HG03460 (cell line): ENCODE measurements around the gene UGCG.
A peak's percentile ranks its signal among the peaks of the same experiment; 100 is the strongest.
"Not testable (repeated sequence)": the region's sequence is repeated elsewhere in the genome, so short reads cannot be mapped to it uniquely, and the experiment has no call there.

Experiments used
- ATAC-seq: cut with Tn5 transposase; IDR thresholded peaks from one replicate; pipeline ENCODE4 v1.9.1; 2021; ENCODE audit not compliant: unreplicated experiment

UGCG gene

DNA sequence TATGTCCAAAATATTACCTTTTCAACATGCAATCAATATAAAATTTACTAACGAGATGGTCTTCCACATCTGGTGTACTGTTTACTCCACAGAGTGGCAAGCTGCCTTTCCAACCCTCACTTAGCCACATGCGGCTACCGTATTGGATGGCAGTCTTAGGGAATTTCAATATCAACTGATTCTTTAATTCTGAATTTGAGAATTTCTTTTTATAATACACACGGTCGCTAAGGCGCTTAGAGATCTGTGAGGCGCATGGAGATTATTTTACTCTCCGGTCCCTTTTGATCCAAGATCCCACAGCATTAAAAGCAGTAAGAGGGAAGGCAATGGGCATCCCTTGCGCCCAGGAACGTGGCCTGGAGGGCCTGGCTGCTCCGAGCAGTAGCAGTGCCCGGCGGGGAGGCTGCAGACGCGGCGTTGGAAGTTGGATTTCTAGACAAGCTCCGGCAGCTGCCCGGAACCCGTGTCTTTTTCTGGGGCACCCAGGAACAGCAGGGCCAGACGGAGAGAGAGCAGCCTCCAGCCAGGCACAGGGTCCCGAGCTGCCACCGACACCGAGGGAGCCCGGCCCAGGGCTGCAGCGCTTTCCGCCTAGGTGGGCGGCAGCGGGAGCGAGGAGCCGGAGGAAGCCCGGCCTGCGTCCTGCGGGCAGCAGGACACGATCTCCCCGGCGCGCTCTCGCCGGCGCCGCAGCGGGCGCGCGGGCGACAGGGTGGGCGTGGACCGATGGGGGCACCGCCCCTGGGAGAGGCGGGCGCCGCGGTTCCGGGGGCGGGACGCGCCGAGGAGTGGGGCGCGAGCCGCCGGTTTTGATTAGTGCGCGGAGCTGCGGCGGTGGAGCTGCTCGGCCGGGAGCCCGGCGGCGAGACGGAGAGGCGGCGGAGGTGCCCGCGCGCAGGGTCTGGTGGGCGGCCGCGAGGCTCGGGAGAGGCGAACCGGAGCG lies at the start of gene UGCG:
UGCG (plus strand) TSS at position 819 of the 946 bp plus-strand sequence. CDS start 402 bp downstream, outside the sequence.
- ATAC-seq: peak; percentile 75

DNA sequence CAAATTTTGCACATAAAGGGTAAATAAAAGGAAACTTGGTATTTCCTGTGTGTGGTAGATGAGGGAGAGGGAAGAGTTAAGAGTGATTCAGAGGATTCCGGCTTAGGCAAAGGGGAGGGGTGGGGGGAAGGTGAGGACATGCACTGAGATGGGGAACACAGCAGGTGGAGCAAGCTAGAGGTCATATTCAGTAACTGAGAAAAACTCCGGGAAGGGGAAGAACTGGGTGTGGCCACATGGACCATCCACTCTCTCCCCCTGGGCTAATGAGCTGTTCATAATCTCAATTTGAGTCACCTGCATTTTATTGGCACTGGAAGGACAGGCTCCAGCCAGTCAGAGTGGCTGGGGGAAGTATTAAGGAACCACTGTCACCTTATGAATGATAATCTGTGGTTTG lies 45.1 kb upstream of the UGCG start:
- ATAC-seq: no peak

DNA sequence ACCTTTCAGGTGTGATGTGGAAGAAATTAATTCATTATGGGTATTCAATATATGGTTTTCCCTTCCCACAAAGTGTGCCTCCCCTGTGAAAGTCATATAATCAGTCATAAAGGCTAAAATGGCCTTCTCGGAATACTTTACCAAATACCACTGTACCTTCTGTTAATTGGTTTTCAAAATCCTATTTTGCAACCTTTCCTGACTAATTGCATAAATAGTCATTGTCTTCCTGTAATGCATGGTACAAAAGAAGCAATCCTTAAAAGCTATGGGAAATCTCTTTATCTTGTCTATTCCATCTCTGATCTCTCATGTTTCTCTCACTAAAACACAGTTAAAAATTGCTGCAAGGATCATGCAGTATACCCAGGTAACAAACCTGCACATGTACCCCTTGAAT lies 44.3 kb upstream of the UGCG start:
- ATAC-seq: no peak

DNA sequence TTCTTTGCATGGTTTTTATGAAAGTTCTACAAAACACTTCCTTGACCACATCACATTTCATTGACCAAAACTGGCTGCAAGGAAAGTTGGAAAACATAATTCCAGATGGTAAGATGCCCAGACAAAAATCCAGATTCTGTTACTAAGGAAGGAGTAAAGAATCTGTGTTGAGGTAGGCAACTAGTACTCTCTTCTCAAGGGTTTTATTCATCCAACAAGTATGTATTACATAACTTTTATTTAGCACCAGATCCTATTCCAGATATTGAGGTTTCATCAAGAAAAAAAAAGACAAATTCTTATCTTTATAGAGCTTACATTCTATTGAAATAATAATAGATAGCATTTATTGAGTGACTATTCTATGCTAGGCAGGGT lies 43.2 kb upstream of the UGCG start:
- no peak for ATAC-seq

DNA sequence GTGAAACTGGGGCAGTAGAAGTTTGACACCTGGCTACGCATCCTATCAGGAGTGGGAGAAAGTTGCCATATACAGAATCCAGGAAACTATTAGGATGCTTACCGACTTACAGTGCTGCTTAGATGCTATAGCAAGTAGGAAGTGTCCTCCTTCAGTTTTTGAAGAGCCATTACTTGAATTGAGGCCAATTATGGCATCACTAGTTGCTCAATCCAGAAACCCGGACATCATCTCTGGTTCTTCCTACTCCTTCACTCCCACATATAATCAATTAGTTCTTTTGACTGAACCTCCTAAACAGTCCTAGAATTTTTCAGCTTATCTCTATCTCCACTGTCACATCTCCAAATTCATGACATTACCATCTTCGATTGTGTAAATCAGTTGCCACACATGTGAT lies 41.8 kb upstream of the UGCG start:
- ATAC-seq: no peak

DNA sequence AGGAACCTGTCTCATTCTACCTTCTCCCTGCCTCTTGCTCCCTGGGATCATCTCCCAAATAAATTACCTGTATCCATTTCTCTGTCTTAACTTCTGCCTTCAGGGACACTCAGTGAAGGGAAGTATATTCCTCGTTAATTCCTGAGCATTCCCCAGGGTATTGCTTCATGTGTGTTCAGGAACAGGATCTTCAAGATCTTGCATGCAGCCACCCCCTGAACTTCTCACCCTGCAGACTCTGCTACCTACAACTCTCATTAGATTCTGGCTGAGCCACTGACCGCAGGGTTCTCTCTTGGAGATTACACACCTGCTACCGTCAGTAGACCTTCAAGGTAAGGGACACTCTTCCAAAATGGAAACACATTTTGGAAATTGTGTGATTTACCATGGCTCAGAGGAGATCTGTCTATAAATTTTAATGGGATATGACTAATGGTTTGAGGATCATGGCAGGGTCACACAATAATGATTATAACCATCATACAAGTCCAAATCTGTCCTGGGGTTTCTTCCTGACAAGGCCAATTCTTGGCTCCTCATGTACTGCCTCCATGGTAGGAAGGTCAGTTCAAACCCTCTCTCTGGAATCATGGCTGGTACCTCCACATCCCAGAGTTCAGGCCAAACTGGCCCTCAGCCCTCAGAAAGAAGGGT lies 38.9 kb upstream of the UGCG start:
- no peak for ATAC-seq

DNA sequence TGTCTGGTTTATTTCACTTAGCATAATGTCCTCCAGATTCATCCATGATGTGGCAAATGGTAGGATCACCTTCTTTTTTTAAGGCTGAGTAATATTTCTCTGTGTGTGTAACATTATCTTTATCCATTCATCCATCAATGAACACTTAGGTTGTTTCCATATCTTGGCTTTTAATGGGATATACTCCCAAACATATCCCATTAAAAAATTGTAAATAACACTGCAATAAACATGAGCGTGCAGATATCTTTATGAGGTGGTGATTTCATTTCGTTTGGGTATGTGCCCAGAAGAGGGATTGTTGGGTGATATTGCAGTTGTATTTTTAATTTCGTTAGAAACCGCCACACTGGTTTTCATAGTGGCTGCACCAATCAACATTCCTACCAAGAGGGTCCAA lies 36.2 kb upstream of the UGCG start:
- ATAC-seq: no peak

DNA sequence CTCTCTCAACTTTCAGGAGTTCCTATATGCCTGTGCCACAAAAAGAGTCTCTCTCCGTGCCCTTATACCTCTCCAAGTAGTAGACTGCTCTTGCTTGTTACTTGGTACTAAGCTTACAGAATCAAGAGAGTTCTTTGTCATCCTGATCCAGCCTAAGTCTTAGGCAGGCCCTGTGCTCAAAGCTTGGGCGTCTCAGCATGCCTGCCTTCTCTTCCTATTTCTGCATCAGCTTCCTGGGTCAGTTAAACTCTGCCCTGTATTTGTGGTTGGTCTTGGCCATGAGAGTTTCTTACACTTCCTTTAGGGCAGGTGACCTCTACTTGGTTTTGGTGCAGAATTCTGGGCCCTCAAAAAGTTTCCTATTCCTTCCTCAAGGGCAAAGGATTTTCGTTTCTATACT lies 33.0 kb upstream of the UGCG start:
- no peak for ATAC-seq

DNA sequence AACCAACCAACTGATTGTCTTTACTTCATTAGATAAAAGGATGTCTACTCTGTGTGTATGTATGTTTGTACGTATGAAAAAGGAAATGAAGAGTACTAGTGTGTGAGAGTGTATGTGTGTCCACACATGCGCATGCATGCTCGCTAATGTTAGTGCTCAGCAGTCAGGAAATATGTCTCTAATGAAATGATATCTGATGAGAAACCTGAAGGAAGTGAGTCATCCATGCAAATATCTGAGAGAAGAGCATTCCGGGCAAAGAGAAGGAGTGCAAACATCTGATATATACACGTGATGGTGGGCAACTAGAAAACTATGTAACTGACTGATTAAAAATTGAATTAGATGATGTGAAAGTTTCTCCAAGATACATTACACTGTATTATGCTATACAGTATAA lies 29.6 kb upstream of the UGCG start:
- no peak for ATAC-seq

DNA sequence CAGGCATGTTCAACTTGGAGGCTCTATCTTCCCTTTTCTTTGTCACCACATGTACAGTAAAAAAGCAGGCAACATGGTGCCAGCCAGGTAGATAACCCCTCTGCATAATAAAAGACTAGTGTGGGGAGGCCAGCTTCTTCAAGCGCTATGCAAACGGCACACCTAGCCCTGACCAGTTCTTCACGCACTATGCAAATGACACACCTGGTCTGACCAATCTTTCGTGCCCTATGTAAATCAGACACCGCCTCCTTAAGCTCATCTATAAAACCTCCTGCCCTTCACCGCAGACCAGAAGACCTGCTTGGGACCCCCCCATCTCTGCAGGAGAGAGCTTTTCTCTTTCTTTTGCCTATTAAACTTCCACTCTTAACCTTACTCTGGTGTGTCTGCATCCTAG lies 28.1 kb upstream of the UGCG start:
- no peak for ATAC-seq

DNA sequence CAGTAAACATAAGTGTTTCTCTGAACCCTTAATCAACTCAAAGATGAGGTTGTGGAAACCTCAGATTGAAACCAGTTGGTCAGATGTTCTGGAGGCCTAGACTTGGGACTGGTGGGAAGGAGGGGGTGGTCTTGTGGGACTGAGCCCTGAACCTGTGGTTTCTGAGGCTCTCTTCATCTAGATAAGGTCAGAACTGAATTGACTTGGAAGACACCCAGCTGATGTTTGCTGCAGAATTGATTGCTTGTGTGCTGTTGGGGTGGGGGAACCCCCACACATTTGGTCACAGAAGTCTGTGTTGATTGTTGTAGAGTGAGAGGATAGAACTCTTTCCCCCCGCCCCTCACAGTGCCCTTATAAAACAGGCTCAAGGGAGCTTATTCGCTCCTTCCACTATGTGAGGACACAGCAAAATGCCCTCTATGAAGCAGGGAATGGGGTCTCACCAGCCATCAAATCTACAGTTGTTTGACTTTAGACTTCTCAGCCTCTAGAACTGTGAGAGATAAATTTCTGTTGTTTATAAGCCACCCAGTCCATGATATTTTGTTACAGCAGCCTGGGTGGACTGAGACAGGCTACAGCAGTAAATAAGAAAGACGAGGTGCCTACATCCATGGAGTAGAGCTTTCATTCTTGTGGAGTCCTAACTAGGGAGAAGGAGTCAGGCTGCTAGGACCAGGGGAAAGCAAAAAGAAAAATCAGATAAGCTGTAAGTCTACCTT lies 25.7 kb upstream of the UGCG start:
- ATAC-seq: no peak

DNA sequence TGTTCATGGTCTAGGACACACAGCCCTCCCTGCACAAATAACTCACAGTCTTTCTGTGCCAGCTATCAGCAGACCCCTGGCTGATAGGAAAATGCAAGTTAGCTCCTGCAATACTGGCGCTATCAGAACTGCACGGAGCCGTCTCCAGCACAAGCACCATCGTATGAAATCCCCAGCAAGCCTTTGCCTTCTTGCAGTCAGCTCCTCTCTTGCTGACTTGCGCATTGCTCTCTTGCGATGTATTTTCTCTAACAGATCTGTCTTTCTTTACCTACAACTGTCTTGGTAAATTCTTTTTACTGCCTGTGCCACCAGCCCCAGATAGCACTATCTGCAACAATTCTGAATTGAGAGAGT lies 25.1 kb upstream of the UGCG start:
- ATAC-seq: no peak

DNA sequence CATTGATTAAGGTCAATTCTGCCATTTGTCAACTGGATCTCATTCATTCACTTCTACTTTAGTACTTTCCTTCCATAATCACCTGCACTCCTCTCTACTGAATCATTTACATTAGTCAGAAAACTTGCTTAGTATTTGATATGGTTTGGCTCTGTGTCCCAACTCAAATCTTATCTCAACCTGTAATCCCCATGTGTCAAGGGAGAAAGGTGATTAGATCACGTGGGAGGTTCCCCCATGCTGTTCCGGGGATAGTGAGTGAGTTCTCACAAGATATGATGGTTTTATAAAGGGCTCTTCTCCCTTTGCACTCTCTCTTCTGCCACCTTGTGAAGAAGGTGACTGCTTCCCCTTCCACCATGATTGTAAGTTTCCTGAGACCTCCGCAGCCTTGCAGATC lies 23.7 kb upstream of the UGCG start:
- no peak for ATAC-seq

DNA sequence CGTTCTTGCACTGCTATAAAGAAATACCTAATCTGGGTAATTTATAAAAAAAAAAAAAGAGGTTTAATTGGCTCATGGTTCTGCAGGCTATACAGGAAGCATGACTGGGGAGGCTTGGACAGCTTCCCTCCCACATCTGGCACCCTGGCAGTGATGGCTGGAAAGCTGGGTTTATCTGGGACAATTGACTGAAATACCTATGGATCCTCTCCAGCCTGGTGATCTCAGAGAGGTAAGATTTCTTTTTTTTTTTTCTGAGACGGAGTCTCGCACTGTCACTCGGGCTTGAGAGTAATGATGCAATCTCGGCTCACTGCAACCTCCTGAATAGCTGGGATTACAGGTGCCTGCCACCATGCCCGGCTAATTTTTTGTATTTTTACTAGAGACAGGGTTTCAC lies 22.7 kb upstream of the UGCG start:
- no peak for ATAC-seq

DNA sequence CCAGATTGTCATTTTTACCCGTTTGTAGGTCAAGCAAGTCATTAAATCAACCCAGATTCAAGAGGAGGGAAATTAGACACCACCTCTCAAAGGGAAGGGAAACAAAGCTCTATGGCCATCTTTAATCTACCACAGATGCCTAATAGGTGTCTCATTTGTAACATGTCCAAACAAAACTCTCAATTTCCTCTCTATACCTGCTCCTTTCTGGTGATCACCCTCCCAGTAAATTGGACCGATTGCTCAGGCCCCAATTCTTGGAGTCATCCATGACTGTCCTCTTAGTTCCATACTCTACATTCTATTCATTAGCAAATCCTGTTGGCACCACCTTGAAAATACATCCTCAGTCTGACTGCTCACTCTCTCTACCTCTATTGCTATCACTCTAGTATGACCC lies 22.1 kb upstream of the UGCG start:
- no peak for ATAC-seq

DNA sequence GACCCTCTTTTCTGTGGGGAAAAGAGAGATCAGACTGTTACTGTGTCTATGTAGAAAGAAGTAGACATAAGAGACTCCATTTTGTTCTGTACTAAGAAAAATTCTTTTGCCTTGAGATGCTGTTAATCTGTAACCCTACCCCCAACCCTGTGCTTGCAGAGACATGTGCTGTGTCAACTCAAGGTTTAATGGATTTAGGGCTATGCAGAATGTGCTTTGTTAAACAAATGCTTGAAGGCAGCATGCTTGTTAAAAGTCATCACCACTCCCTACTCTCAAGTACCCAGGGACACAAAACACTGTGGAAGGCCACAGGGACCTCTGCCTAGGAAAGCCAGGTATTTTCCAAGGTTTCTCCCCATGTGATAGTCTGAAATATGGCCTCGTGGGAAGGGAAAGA lies 21.3 kb upstream of the UGCG start:
- ATAC-seq: not testable (repeated sequence)

DNA sequence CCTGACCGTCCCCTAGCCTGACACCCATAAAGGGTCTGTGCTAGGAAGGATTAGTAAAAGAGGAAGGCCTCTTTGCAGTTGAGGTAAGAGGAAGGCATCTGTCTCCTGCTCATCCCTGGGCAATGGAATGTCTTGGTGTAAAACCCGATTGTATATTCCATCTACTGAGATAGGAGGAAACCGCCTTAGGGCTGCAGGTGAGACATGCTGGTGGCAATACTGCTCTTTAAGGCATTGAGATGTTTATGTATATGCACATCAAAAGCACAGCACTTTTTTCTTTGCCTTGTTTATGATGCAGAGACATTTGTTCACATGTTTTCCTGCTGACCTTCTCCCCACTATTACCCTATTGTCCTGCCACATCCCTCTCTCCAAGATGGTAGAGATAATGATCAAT lies 20.9 kb upstream of the UGCG start:
- ATAC-seq: not testable (repeated sequence)

DNA sequence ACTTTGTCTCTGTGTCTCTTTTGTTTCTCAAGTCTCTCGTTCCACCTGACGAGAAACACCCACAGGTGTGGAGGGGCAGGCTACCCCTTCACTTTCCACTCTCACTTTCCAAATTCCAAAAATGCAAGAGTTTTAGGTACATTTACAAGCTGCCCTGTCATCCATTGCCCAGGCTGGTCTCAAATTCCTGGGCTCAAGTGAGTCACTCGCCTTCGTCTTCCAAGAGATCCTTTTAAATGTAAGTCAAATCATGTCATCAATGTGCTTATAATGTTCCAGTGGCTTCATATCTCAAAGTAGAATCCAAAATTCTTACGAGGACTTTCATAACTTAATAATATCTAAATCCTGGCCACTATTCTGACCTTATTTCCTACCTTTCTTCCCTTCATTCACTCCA lies 20.4 kb upstream of the UGCG start:
- ATAC-seq: no peak

DNA sequence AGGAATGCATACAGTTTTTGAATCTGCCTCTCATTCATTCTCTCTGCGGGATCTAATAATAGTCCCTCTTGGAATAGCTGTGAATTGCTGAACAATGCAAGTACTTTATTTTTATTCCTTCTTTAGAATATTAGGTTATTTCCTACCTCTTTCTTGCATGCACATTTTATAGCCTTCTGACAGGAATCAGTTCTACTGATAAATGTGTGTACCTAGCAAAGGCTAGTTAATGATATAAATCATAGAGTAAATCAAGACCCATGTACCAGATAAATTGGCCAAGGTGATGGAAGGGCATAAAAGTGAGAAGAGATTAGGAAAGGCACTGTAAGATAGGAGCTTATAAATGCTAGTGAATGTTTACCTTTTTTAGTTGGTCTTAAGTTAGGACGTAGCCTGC lies 19.2 kb upstream of the UGCG start:
- no peak for ATAC-seq

DNA sequence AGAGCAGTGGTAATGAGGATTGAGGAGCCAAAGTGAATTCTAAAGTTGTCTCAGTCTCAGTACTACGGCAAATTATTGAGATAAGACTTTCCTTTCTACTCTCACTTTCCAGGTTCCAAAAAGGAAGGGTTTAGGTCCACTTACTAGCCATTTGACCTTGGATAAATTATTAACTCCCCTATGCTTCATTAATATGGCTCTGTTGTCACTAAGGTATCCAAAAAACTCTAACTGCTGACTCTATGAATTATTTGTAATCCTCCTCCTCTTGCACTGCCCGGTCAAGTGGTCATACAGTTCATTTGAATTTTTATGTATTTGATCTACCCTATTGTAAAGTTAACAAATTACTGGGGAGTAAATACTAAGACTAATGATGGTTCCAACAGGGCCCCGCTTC lies 17.7 kb upstream of the UGCG start:
- no peak for ATAC-seq

DNA sequence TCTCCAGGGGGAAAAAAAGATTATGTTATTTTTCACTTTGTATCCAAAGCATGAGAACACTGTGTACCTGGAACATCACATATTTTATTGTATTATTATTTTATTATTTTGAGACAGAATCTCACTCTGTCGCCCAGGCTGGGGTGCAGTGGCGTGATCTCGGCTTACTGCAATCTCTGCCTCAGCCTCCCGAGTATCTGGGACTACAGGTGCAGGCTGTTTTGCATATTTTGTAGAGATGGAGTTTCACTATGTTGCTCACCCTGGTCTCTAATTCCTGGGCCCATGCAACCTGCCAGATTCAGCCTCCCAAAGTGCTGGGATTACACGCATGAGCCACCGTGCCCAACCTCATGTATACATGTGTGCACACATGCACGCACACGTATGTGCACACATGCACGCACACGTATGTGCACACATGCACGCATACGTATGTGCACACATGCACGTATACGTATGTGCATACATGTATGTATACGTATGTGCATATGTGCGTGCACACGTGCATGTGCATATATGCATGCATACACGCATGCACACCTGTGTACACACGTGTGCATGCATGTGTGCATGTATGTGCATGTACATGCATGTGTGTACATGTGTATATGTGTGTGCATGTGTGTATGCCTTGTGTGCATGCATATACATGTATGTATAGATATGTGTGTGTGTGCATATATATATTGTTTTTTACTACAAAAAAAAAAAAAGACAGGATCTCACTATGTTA lies 9.5 kb upstream of the UGCG start:
- ATAC-seq: no peak
